Measurements from ENCODE around the gene TTC34.

Gene TTC34

GRCh38 chr1:2814511-2815075, 13.1 kb upstream of the TTC34 start:
- DNase-seq (ENCODE audit: insufficient read length, low spot score) (no peak), FAIRE-seq (no peak)
- no peak for TF ChIP-seq TAF1 (IDR thresholded peaks at IDR 0.05; ENCODE audit: low read depth, low read length)
- TF ChIP-seq PAX5 (IDR thresholded peaks at IDR 0.05; ENCODE audit: insufficient read depth, low read length, severe bottlenecking): no peak
- TF ChIP-seq SPI1 (IDR thresholded peaks at IDR 0.05; ENCODE audit: low read depth, low read length): no peak
- TF ChIP-seq POU2F2 (IDR thresholded peaks at IDR 0.05; ENCODE audit: low read depth, low read length): no peak
- TF ChIP-seq POLR2AphosphoS5 (IDR thresholded peaks at IDR 0.05; ENCODE audit: low read depth, low read length): no peak
- TF ChIP-seq POLR2A (IDR thresholded peaks at IDR 0.05; ENCODE audit: low read depth, low read length): no peak

- FAIRE-seq: no peak
- no peak for TF ChIP-seq SPI1 (IDR thresholded peaks at IDR 0.05; ENCODE audit: low read depth, low read length)
- no peak for TF ChIP-seq TAF1 (IDR thresholded peaks at IDR 0.05; ENCODE audit: low read depth, low read length)
- no peak for TF ChIP-seq POLR2A (IDR thresholded peaks at IDR 0.05; ENCODE audit: low read depth, low read length)
- TF ChIP-seq PAX5 (IDR thresholded peaks at IDR 0.05; ENCODE audit: insufficient read depth, low read length, severe bottlenecking): no peak
- no peak for TF ChIP-seq POU2F2 (IDR thresholded peaks at IDR 0.05; ENCODE audit: low read depth, low read length)
- TF ChIP-seq POLR2AphosphoS5 (IDR thresholded peaks at IDR 0.05; ENCODE audit: low read depth, low read length): no peak
- DNase-seq (ENCODE audit: insufficient read length, low spot score): no peak
These were observed 11.6 kb upstream of the TTC34 start for GRCh38 chr1:2812939-2813653.

GRCh38 chr1:2812136-2812535, 10.6 kb upstream of the TTC34 start:
- DNase-seq (ENCODE audit: insufficient read length, low spot score) (no peak), FAIRE-seq (no peak)
- TF ChIP-seq POLR2A (IDR thresholded peaks at IDR 0.05; ENCODE audit: low read depth, low read length) (no peak), SPI1 (IDR thresholded peaks at IDR 0.05; ENCODE audit: low read depth, low read length) (no peak), TAF1 (IDR thresholded peaks at IDR 0.05; ENCODE audit: low read depth, low read length) (no peak), POLR2AphosphoS5 (IDR thresholded peaks at IDR 0.05; ENCODE audit: low read depth, low read length) (no peak), PAX5 (IDR thresholded peaks at IDR 0.05; ENCODE audit: insufficient read depth, low read length, severe bottlenecking) (no peak), POU2F2 (IDR thresholded peaks at IDR 0.05; ENCODE audit: low read depth, low read length) (no peak)

- no peak for FAIRE-seq
- DNase-seq (ENCODE audit: insufficient read length, low spot score): no peak
- no peak for TF ChIP-seq POLR2AphosphoS5 (IDR thresholded peaks at IDR 0.05; ENCODE audit: low read depth, low read length)
- TF ChIP-seq POLR2A (IDR thresholded peaks at IDR 0.05; ENCODE audit: low read depth, low read length): no peak
- no peak for TF ChIP-seq POU2F2 (IDR thresholded peaks at IDR 0.05; ENCODE audit: low read depth, low read length)
- TF ChIP-seq TAF1 (IDR thresholded peaks at IDR 0.05; ENCODE audit: low read depth, low read length): no peak
- no peak for TF ChIP-seq SPI1 (IDR thresholded peaks at IDR 0.05; ENCODE audit: low read depth, low read length)
- TF ChIP-seq PAX5 (IDR thresholded peaks at IDR 0.05; ENCODE audit: insufficient read depth, low read length, severe bottlenecking): no peak
These were observed 10.0 kb upstream of the TTC34 start for GRCh38 chr1:2811533-2811918.

GRCh38 chr1:2810899-2811532, 9.5 kb upstream of the TTC34 start:
- TF ChIP-seq SPI1 (IDR thresholded peaks at IDR 0.05; ENCODE audit: low read depth, low read length) (no peak), POU2F2 (IDR thresholded peaks at IDR 0.05; ENCODE audit: low read depth, low read length) (no peak), TAF1 (IDR thresholded peaks at IDR 0.05; ENCODE audit: low read depth, low read length) (no peak), PAX5 (IDR thresholded peaks at IDR 0.05; ENCODE audit: insufficient read depth, low read length, severe bottlenecking) (no peak), POLR2A (IDR thresholded peaks at IDR 0.05; ENCODE audit: low read depth, low read length) (no peak), POLR2AphosphoS5 (IDR thresholded peaks at IDR 0.05; ENCODE audit: low read depth, low read length) (no peak)
- DNase-seq (ENCODE audit: insufficient read length, low spot score) (no peak), FAIRE-seq (no peak)

- TF ChIP-seq TAF1 (IDR thresholded peaks at IDR 0.05; ENCODE audit: low read depth, low read length): no peak
- no peak for TF ChIP-seq PAX5 (IDR thresholded peaks at IDR 0.05; ENCODE audit: insufficient read depth, low read length, severe bottlenecking)
- no peak for TF ChIP-seq SPI1 (IDR thresholded peaks at IDR 0.05; ENCODE audit: low read depth, low read length)
- TF ChIP-seq POLR2A (IDR thresholded peaks at IDR 0.05; ENCODE audit: low read depth, low read length): no peak
- TF ChIP-seq POU2F2 (IDR thresholded peaks at IDR 0.05; ENCODE audit: low read depth, low read length): no peak
- no peak for TF ChIP-seq POLR2AphosphoS5 (IDR thresholded peaks at IDR 0.05; ENCODE audit: low read depth, low read length)
- FAIRE-seq (no peak), DNase-seq (ENCODE audit: insufficient read length, low spot score) (no peak)
These were observed 8.8 kb upstream of the TTC34 start for GRCh38 chr1:2810281-2810680.

- FAIRE-seq (no peak), DNase-seq (ENCODE audit: insufficient read length, low spot score) (no peak)
- TF ChIP-seq PAX5 (IDR thresholded peaks at IDR 0.05; ENCODE audit: insufficient read depth, low read length, severe bottlenecking): no peak
- no peak for TF ChIP-seq POLR2AphosphoS5 (IDR thresholded peaks at IDR 0.05; ENCODE audit: low read depth, low read length)
- TF ChIP-seq POLR2A (IDR thresholded peaks at IDR 0.05; ENCODE audit: low read depth, low read length): no peak
- TF ChIP-seq TAF1 (IDR thresholded peaks at IDR 0.05; ENCODE audit: low read depth, low read length): no peak
- TF ChIP-seq SPI1 (IDR thresholded peaks at IDR 0.05; ENCODE audit: low read depth, low read length): no peak
- no peak for TF ChIP-seq POU2F2 (IDR thresholded peaks at IDR 0.05; ENCODE audit: low read depth, low read length)
These were observed 8.2 kb upstream of the TTC34 start for GRCh38 chr1:2809656-2810055.

- DNase-seq (ENCODE audit: insufficient read length, low spot score): no peak
- no peak for FAIRE-seq
- TF ChIP-seq PAX5 (IDR thresholded peaks at IDR 0.05; ENCODE audit: insufficient read depth, low read length, severe bottlenecking): no peak
- no peak for TF ChIP-seq POLR2A (IDR thresholded peaks at IDR 0.05; ENCODE audit: low read depth, low read length)
- no peak for TF ChIP-seq POLR2AphosphoS5 (IDR thresholded peaks at IDR 0.05; ENCODE audit: low read depth, low read length)
- TF ChIP-seq TAF1 (IDR thresholded peaks at IDR 0.05; ENCODE audit: low read depth, low read length): no peak
- TF ChIP-seq POU2F2 (IDR thresholded peaks at IDR 0.05; ENCODE audit: low read depth, low read length): no peak
- no peak for TF ChIP-seq SPI1 (IDR thresholded peaks at IDR 0.05; ENCODE audit: low read depth, low read length)
These were observed 7.5 kb upstream of the TTC34 start for GRCh38 chr1:2808831-2809605.

- no peak for FAIRE-seq
- DNase-seq (ENCODE audit: insufficient read length, low spot score): no peak
- TF ChIP-seq POU2F2 (IDR thresholded peaks at IDR 0.05; ENCODE audit: low read depth, low read length): no peak
- TF ChIP-seq POLR2AphosphoS5 (IDR thresholded peaks at IDR 0.05; ENCODE audit: low read depth, low read length): no peak
- no peak for TF ChIP-seq PAX5 (IDR thresholded peaks at IDR 0.05; ENCODE audit: insufficient read depth, low read length, severe bottlenecking)
- TF ChIP-seq TAF1 (IDR thresholded peaks at IDR 0.05; ENCODE audit: low read depth, low read length): no peak
- TF ChIP-seq POLR2A (IDR thresholded peaks at IDR 0.05; ENCODE audit: low read depth, low read length): no peak
- TF ChIP-seq SPI1 (IDR thresholded peaks at IDR 0.05; ENCODE audit: low read depth, low read length): no peak
These were observed 6.9 kb upstream of the TTC34 start for GRCh38 chr1:2808386-2808705.
